ENCODE data around the gene SHISA4.
"Not testable (repeated sequence)": the region's sequence is repeated elsewhere in the genome, so short reads cannot be mapped to it uniquely, and the experiment has no call there.

The SHISA4 gene

GRCh38 chr1:201917362-201918033, 28.8 kb downstream of the SHISA4 start:
- no peak for DNase-seq
- intact Hi-C loops (cut with DNase I) = no loop called here

- intact Hi-C loops (cut with DNase I) = no loop called here
- no peak for DNase-seq
Measured at GRCh38 chr1:201918343-201918742, 29.6 kb downstream of the SHISA4 start.

GRCh38 chr1:201921952-201922558, 33.4 kb downstream of the SHISA4 start:
- intact Hi-C loops (cut with DNase I) = no loop called here
- DNase-seq = no peak

GRCh38 chr1:201925301-201925567, 36.5 kb downstream of the SHISA4 start:
- intact Hi-C loops (cut with DNase I) = no loop called here
- DNase-seq = no peak

- DNase-seq = no peak
- intact Hi-C loops (cut with DNase I) = no loop called here
Measured at GRCh38 chr1:201925981-201926645, 37.4 kb downstream of the SHISA4 start.

- no peak for DNase-seq
- intact Hi-C loops (cut with DNase I) = no loop called here
Measured at GRCh38 chr1:201928266-201928665, 39.6 kb downstream of the SHISA4 start.

GRCh38 chr1:201930137-201930536, 41.4 kb downstream of the SHISA4 start:
- DNase-seq = no peak
- intact Hi-C loops (cut with DNase I) = no loop called here

GRCh38 chr1:201930803-201931202, 42.1 kb downstream of the SHISA4 start:
- no peak for DNase-seq
- intact Hi-C loops (cut with DNase I) = no loop called here

GRCh38 chr1:201933840-201934430, 45.2 kb downstream of the SHISA4 start:
- no peak for DNase-seq
- intact Hi-C loops (cut with DNase I) = no loop called here

GRCh38 chr1:201937624-201938213, 49.0 kb downstream of the SHISA4 start:
- no peak for DNase-seq
- intact Hi-C loops (cut with DNase I) = no loop called here

GRCh38 chr1:201938440-201939035, 49.8 kb downstream of the SHISA4 start:
- no peak for DNase-seq
- intact Hi-C loops (cut with DNase I) = no loop called here

- intact Hi-C loops (cut with DNase I) = no loop called here
- no peak for DNase-seq
Measured at GRCh38 chr1:201939148-201939547, 50.5 kb downstream of the SHISA4 start.

GRCh38 chr1:201939574-201939973, 50.9 kb downstream of the SHISA4 start:
- intact Hi-C loops (cut with DNase I) = no loop called here
- DNase-seq = no peak

- DNase-seq; intact Hi-C loops (cut with DNase I): not testable (repeated sequence)
Measured at GRCh38 chr1:201940316-201940715, 51.6 kb downstream of the SHISA4 start.

- DNase-seq = no peak
- intact Hi-C loops (cut with DNase I) = no loop called here
Measured at GRCh38 chr1:201941420-201942128, 52.9 kb downstream of the SHISA4 start.

GRCh38 chr1:201942129-201942495, 53.4 kb downstream of the SHISA4 start:
- intact Hi-C loops (cut with DNase I) = no loop called here
- DNase-seq = no peak

All from posterior cingulate gyrus (tissue), 11 donors.